ENCODE measurements around the gene SMAD6.
"Not testable (repeated sequence)": the region's sequence is repeated elsewhere in the genome, so short reads cannot be mapped to it uniquely, and the experiment has no call there.

Gene SMAD6

GRCh38 chr15:66743703-66744536 is 41.9 kb downstream of the SMAD6 start:
- no peak for DNase-seq

- DNase-seq = no peak
These were observed 42.7 kb downstream of the SMAD6 start for GRCh38 chr15:66744610-66745279.

- no peak for DNase-seq
These were observed 43.6 kb downstream of the SMAD6 start for GRCh38 chr15:66745530-66746230.

- no peak for DNase-seq
These were observed 44.2 kb downstream of the SMAD6 start for GRCh38 chr15:66746231-66746605.

- no peak for DNase-seq
These were observed 45.2 kb downstream of the SMAD6 start for GRCh38 chr15:66747223-66747622.

GRCh38 chr15:66747886-66748707 is 46.1 kb downstream of the SMAD6 start:
- no peak for DNase-seq

- no peak for DNase-seq
These were observed 46.6 kb downstream of the SMAD6 start for GRCh38 chr15:66748708-66749035.

GRCh38 chr15:66749841-66750575 is 48.0 kb downstream of the SMAD6 start:
- DNase-seq = no peak

- no peak for DNase-seq
These were observed 48.6 kb downstream of the SMAD6 start for GRCh38 chr15:66750609-66751008.

- DNase-seq = no peak
These were observed 49.5 kb downstream of the SMAD6 start for GRCh38 chr15:66751579-66751978.

- no peak for DNase-seq
These were observed 50.0 kb downstream of the SMAD6 start for GRCh38 chr15:66752078-66752477.

GRCh38 chr15:66753687-66754377 is 51.8 kb downstream of the SMAD6 start:
- no peak for DNase-seq

- DNase-seq = no peak
These were observed 52.8 kb downstream of the SMAD6 start for GRCh38 chr15:66754789-66755188.

GRCh38 chr15:66755298-66756068 is 53.4 kb downstream of the SMAD6 start:
- no peak for DNase-seq

GRCh38 chr15:66756295-66756694 is 54.3 kb downstream of the SMAD6 start:
- DNase-seq = no peak

- no peak for DNase-seq
These were observed 55.0 kb downstream of the SMAD6 start for GRCh38 chr15:66757030-66757429.

- DNase-seq = no peak
These were observed 55.5 kb downstream of the SMAD6 start for GRCh38 chr15:66757521-66757920.

GRCh38 chr15:66758217-66758616 is 56.2 kb downstream of the SMAD6 start:
- not testable (repeated sequence) for DNase-seq

GRCh38 chr15:66758844-66759243 is 56.8 kb downstream of the SMAD6 start:
- DNase-seq = no peak

GRCh38 chr15:66760097-66760967 is 58.3 kb downstream of the SMAD6 start:
- no peak for DNase-seq
